ENCODE data around the gene WDR5B.

The WDR5B gene

DNA sequence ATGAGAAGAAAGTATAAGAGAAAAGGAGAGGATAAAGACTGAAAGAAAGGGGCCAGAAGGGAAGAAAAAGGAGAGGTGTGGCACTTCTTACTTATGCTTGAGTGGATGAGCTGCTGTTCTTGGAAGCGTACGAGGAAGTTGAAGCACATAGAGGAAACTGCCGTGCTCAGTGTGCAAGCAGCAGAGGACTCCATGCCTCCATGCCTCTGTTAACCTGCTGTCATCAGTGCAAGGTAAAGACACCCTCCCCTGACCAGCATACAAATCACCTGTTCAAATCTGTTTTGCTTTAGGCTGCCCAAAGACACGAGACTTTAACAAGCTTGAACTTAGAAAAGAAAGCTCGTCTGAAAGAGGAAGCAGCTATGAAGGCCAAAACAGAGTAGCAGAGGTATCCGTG lies 6.4 kb downstream of the WDR5B start:
- DNase-seq (ENCODE audit: low read depth in 2 of 2) = no peak

GRCh38 chr3:122407946-122408345 lies 7.9 kb downstream of the WDR5B start:
- no peak for DNase-seq (ENCODE audit: low read depth in 2 of 2)

GRCh38 chr3:122406198-122406597 lies 9.7 kb downstream of the WDR5B start:
- DNase-seq (ENCODE audit: low read depth in 2 of 2) = no peak

GRCh38 chr3:122405015-122405414 lies 10.8 kb downstream of the WDR5B start:
- DNase-seq (ENCODE audit: low read depth in 2 of 2) = no peak

DNA sequence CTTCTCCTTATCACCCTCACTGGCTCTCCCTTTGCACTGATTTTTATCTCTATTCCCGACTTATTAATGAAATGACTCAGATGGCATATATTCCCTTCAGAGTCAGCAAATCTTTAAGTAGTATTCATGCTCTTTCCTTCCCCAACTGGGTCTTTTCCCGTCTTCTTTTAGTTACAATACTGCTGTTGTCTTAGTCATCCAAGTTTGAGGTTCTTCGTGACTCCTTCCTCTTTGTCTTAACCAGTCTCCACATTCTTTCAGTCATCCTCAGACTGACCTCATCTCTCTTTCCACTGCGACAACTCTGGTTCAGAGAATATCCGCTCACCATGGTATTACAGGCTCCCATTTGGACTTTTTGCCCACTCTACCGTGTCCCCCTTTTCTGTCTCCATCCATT lies 12.4 kb downstream of the WDR5B start:
- no peak for DNase-seq (ENCODE audit: low read depth in 2 of 2)

- no peak for DNase-seq (ENCODE audit: low read depth in 2 of 2)
Observed at GRCh38 chr3:122398920-122399319, 16.9 kb downstream of the WDR5B start.

DNA sequence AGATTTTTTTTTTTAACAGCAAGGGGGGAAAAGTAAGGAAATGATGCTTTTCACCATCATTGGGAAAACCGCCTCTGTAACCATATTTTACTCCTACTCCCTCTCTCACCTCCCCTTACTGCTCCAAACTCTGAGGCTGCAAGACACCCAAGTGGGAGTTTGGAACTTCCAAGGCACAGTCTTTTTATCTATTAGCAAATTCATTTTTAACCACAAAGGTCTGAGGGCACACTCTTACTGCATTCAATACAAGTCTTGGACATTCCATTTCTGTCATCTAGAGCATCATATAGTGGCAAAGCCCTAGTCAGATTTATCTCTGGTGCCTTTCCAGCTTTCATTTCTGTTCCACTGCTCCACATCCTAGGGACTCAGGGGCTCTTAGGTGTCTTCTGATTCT lies 18.7 kb downstream of the WDR5B start:
- DNase-seq (ENCODE audit: low read depth in 2 of 2) = no peak

DNA sequence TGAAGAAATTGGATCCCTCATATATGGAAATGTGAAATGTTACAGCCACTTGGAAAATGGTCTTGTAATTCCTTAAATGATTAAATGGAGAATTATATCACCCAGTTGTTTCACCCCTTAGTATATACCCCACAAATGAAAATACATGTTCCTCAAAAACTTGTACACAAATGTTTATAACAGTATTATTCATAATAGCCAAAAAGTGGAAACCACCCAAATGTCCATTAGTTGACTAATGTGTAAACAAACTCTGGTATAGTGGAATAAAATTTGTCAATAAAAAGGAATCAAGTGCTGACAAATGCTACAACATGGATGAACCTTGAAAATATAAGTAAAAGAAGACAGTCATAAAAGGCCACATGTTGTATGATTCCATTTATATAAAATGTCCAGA lies 19.4 kb downstream of the WDR5B start:
- no peak for DNase-seq (ENCODE audit: low read depth in 2 of 2)

- no peak for DNase-seq (ENCODE audit: low read depth in 2 of 2)
Observed at GRCh38 chr3:122395582-122395981, 20.3 kb downstream of the WDR5B start.

GRCh38 chr3:122394173-122394572 lies 21.7 kb downstream of the WDR5B start:
- DNase-seq (ENCODE audit: low read depth in 2 of 2) = no peak

- DNase-seq (ENCODE audit: low read depth in 2 of 2) = peak in 1 of 2 experiments; percentile 24
Observed at GRCh38 chr3:122392868-122393844, 22.7 kb downstream of the WDR5B start.

DNA sequence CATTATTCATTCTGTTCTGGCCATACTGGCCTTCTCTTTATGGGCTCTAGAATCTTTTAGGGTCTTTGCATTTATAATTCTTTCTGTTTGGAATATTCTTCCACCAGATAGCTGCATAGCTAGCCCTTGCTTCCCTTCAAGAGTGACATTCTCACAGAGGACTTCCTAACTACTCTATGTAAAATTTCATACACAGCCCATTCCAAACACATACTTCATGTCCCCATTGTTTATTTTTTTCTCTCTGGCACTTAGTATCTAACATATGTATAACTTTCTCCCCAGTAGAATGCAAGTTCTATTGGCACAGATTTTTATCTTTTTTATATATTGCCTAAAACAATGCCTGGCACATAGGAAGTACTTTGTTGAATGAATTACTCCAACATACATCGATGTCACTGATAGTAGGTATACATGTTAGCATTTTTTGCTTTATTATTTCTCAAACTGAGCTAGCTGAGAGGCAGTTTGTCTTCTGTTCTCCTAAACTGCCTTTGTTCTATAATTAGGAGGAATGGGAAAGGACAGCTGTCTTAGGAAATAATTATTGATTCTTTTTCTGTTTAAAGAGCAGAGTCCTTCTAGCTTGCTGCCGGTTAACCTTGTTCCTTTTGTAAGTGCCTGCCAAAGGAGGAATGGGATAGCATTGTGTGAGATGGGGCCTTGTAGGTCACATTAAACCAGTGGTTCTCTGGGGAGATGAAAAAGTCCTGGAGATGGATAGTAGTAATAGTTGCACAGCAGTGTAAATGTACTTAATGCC lies 24.0 kb downstream of the WDR5B start:
- no peak for DNase-seq (ENCODE audit: low read depth in 2 of 2)

DNA sequence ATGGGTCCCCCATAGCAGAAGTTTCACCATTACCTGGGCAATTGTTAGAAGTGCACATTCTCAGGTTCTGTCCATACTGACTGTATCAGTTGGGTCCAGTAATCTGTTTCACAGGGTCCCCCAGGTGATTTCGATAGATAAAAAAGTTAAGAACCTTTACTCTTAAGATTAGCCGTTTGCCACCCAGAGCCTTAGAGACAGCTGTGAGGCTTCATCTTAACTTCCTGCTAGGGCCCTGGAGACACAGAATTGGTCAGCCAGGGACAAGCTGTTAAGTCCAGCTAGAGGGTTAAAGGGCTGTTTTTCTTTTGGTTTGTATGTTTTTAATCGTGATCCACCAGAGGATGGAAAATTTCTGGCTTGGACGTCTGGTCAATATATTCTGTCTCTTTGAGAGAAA lies 25.2 kb downstream of the WDR5B start:
- DNase-seq (ENCODE audit: low read depth in 2 of 2) = no peak

DNA sequence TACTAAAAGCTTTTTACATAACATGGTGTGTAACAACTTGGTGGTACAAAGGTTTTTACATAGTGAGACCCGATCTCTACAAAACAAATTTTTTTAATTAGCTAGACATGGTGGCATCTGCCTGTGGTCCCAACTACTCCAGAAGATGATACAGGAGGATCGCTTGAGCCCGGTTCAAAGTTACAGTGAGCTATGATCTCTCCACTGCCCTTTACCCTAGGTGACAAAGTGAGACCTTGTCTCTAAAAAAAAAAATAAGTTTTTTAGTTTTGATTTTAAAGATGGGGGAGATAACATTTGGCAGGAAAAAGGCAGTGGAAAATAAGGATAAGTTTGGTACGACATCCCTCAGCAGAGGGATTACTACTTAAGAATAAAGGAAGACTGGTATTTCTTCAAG lies 26.0 kb downstream of the WDR5B start:
- no peak for DNase-seq (ENCODE audit: low read depth in 2 of 2)

DNA sequence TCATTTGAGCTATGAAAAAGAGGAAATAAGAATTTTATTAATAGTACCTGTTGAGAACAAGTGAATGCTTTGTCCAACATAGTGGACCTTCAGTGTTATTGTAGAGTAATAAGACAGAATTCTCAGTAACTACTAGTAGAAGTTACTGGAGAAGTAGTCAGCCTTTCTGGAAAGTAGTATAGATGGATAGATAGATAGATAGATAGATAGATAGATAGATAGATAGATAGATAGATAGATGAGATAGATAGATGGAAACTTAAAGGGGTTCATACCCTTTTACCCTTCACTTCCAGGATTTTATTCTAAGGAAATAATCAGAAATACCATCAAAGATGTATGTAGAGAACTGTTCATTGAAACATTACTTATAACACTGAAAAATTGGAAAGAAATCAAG lies 26.7 kb downstream of the WDR5B start:
- no peak for DNase-seq (ENCODE audit: low read depth in 2 of 2)

DNA sequence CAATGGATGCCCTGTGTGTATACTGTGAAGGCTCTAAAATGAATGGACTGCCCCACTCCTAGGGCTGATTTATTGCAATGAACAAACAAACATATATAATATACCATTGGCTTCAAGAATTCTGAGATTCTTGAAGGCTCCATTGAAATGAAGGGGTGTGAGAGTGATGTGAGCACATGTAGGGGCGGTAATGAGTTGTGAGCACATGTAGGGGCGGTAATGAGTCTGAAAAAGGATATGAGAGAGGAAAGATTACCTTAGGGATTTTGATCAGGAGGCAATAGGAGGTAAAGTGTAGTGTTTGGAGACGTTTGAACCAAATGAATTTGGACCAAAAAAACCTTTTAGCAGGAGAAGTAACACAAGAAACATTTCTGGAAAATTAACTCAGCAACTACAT lies 28.2 kb downstream of the WDR5B start:
- DNase-seq (ENCODE audit: low read depth in 2 of 2) = no peak

GRCh38 chr3:122383771-122384697 lies 31.8 kb downstream of the WDR5B start, which contains the start of gene FAM162A:
Gene FAM162A, plus strand, starts transcription at chr3:122384182. Its CDS starts 84 bp downstream, at chr3:122384266.
- DNase-seq (ENCODE audit: low read depth in 2 of 2) = peak; percentile 69 to 74

GRCh38 chr3:122382888-122383666 lies 32.8 kb downstream of the WDR5B start, which contains the start of gene MIX23:
Gene MIX23, minus strand, starts transcription at chr3:122383231. Its CDS starts 7 bp downstream, at chr3:122383224.
- peak; percentile 70 for DNase-seq (ENCODE audit: low read depth in 2 of 2)

GRCh38 chr3:122377975-122378374 lies 37.9 kb downstream of the WDR5B start:
- no peak for DNase-seq (ENCODE audit: low read depth in 2 of 2)

GRCh38 chr3:122374034-122374433 lies 41.8 kb downstream of the WDR5B start:
- DNase-seq (ENCODE audit: low read depth in 2 of 2) = no peak

DNA sequence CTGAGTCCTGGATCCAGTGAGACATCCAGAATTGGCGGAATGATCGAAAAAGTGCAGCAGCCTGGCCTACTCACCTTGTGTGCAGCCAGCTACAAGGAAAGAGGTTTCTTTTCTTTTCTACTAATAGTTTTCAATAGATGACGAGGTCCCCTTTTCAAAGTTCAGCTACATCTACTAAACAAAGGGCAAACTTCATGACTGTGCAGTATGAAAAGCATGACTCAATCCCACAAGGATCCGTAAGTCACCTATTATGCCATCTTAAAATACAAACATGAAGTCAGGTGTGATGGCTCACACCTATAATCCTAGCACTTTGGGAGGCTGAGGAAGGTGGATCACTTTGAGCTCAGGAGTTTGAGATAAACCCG lies 49.5 kb downstream of the WDR5B start:
- DNase-seq (ENCODE audit: low read depth in 2 of 2) = no peak
